DOHH2 (cell line): ENCODE data around the gene ZNF146.

Source experiments
- CTCF ChIP-seq: fragments of 200-600 bp; sonication (generic); IDR thresholded peaks from one replicate; pipeline ENCODE4 v1.5.1; 2014; ENCODE audit warnings: antibody characterized with exemption, mild to moderate bottlenecking, low read depth, low read length; ENCODE audit not compliant: poor library complexity, severe bottlenecking
- EZH2phosphoT487 ChIP-seq: fragments of 200-600 bp; sonication (generic); IDR thresholded peaks from 2 replicates; pipeline ENCODE4 v1.6.1; 2017; ENCODE audit warnings: borderline replicate concordance, mild to moderate bottlenecking, antibody characterized with exemption, low read length, moderate library complexity, mixed read lengths

DNA sequence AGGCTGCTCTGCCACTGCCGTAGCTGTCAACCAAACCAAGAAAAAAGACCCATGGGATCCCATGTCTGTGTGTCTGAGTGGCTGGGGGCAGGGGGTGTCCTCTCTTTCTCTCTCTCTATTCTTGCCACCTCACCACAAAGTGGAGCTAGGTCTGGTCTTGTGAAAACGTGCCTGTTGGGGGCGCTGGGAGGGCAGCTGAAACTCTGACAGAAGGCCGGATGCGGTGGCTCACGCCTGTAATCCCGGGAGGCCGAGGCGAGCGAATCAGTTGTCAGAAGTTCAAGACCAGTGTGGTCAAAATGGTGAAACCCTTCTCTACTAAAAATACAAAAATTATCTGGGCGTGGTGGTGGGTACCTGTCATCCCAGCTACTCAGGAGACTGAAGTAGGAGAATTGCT, 29.2 kb downstream of the ZNF146 start:
- TF ChIP-seq CTCF (no peak), EZH2phosphoT487 (no peak)
